Peyer's patch (tissue), 4 donors: ENCODE results near the gene CAMK2B.

Source experiments
- POLR2A ChIP-seq, 2 donors: fragments of 450-650 bp; IDR thresholded peaks; one replicate each; pipeline ENCODE4 v1.5.1; 2017; ENCODE audit warnings: antibody characterized with exemption in 2 of 2, mild to moderate bottlenecking in 2 of 2, moderate library complexity in 2 of 2
- TF ChIP-seq, protein P1 (sequence below), 6 experiments: fragments of 450-650 bp in 4 of 6; fragments of 200-600 bp in 2 of 6; sonication (generic) in 1 of 6; IDR thresholded peaks; one replicate each; pipeline ENCODE4 v1.5.1; 2017 to 2019; ENCODE audit warnings: antibody characterized with exemption in 6 of 6, mild to moderate bottlenecking in 3 of 6, moderate library complexity in 1 of 6

DNA sequence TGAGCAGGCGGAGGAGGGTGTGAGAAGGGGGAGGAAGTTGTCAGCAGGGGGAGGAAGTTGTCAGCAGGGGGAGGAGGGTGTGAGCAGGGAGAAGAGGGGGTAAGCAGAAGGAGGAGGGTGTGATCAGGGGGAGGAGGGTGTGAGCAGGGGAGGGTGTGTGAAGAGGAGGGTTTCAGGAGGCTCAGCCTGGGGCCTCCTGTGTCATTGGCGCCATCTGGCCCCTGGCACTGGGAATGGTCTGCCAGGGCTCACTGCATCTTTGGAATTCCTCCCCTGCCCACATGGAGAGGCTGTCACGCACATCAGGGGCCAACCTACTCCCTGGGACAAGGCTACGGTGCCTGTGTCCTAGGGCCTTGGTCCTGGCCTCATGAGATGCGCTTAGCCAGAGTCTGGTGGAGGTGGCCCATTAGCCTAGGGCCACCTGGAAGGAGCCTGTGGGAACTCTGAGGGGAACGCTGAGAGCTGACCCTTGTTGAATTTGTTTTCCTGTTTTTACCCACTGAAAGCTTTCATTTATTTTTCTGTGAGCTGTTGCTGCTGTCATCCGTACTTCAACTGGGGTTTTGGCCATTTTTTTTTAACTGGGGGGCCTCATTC lies 18.0 kb downstream of the CAMK2B start:
- TF ChIP-seq, protein P1, sequence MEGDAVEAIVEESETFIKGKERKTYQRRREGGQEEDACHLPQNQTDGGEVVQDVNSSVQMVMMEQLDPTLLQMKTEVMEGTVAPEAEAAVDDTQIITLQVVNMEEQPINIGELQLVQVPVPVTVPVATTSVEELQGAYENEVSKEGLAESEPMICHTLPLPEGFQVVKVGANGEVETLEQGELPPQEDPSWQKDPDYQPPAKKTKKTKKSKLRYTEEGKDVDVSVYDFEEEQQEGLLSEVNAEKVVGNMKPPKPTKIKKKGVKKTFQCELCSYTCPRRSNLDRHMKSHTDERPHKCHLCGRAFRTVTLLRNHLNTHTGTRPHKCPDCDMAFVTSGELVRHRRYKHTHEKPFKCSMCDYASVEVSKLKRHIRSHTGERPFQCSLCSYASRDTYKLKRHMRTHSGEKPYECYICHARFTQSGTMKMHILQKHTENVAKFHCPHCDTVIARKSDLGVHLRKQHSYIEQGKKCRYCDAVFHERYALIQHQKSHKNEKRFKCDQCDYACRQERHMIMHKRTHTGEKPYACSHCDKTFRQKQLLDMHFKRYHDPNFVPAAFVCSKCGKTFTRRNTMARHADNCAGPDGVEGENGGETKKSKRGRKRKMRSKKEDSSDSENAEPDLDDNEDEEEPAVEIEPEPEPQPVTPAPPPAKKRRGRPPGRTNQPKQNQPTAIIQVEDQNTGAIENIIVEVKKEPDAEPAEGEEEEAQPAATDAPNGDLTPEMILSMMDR (IDR thresholded peaks at IDR 0.05) = no peak
- no peak for TF ChIP-seq POLR2A (IDR thresholded peaks at IDR 0.05)
